HG03175 (cell line): ENCODE results near the gene PARD3.
"Not testable (repeated sequence)": the region's sequence is repeated elsewhere in the genome, so short reads cannot be mapped to it uniquely, and the experiment has no call there.

Experiments used
- ATAC-seq: cut with Tn5 transposase; IDR thresholded peaks from one replicate; pipeline ENCODE4 v1.9.1; 2021; ENCODE audit warnings: mild to moderate bottlenecking, moderate library complexity; ENCODE audit not compliant: unreplicated experiment

Gene PARD3

DNA sequence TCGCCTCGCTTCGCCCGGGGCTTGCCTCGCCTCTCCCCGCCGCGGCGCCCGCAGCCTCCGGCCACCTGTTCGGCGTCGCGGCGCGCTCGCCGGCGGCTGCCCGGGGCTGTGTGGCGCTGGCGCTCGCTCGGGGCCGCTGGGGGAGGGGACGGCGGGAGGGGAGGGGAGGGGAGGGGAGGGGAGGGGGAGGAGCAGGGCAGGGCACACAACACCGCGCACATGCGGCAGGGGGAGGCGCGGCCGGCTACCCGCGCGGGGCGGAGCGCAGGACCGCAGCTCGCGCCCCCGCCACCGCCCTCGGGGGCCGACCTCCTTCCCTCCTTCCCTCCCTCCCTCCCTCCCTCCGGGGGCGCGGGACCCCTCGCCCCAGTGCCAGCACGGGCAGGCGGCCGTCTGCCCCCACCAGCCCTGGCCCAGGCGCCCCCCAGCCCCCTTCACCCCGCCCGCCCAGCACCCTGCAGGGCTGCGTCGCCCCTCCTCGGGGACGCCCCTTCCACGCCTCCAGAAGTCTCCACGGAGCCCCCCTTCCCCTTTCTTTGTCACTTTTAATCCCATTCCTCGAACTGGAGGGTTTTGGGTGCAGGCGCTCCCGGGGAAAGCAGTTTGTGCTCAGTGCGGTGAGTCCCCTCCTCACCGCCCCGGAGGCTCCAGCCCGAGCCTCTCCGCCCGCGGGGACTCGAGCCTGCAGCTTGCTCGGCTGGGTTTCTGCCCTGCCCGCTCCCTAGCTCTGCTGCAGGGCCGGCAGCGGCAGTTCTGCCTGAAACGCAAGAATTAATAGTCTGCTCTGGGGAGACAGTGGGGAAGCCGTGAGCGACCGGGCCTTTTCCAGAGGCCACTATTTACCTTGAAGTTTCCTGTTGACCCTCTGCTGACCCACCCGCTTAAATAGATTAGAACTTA, at the start of gene PARD3:
TSS of gene PARD3 (minus strand) at position 112 of the 900 bp plus-strand sequence. CDS start 301 bp downstream, outside the sequence.
- ATAC-seq, result peak; percentile 58

DNA sequence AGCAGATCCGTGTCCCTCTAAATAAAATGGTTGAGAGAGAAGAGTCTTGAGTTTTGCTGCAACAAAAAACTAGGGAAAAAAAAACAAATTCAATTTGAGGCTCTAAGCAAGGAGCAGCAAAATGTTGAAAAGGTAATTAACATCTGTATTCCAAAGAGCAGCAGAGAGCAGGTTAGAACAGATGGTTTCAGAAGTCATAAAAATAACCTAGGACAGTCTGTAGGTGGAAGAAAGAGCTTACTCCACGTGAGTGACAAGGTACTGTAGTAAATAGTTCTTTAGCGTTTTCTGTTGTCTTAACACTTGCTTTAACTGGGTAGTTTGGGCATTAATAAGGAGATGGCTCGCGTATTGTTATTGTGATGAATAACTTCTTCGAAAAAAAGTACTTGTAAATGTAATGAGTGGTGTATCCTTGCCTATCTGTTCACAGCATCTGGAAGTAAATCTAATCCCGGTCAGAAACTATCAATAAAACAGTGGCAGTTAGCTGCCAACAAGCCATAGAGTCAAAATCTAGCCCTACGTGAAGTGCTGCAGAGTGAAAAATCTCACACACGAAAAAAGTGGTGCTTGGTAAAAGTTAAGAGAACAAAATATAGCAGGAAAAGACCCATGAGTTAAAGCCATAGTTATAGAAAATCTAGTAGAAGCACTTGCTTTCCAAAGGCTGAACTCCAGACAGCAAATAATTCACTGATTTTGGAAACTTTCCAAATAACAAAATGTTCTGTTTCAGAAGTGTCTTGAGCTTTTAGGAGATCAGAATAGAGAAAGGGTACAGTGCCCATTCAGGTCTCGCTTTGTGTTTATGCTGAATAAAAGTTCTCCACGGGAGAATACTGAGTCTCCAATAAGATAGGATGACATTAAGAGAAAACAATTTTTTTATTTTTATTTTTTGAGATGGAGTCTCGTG, 49.3 kb upstream of the PARD3 start:
- ATAC-seq, result no peak

GRCh38 chr10:34862892-34863291, 47.8 kb upstream of the PARD3 start:
- no peak for ATAC-seq

DNA sequence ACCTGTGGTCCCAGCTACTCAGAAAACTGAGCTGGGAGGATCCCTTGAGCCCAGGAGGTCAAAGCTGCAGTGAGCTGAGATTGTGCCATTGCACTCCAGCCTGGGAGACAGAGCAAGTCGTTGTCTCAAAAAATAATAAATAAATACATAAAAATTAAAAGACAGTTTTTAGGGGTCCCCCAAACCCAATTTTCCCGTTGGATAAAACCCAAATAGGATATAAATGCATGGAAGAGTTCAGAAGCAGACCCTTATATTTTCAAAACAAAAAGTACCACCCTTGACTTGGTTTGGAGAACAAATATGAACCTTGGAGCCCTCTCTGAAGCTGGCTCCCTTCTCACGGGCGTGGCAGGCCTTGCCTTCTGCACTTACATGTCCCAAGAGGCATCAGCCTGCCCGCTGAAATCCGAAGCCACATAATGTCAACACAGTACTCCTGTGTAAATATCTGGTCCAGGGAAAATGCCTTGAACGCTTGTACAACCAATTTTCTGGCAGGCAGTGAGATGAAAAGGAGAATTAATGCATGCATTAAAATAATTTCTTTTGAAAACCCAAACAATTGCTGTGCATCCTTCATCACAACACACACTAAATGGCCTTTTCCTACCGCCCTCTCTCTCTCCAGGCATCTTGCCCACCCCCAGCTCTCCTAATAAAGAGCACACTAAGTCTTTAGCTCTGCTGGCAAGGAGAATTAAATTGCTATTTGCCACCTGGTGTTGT, 46.4 kb upstream of the PARD3 start:
- ATAC-seq, result no peak

GRCh38 chr10:34859170-34859569, 44.1 kb upstream of the PARD3 start:
- no peak for ATAC-seq

GRCh38 chr10:34858003-34858402, 42.9 kb upstream of the PARD3 start:
- ATAC-seq, result no peak

DNA sequence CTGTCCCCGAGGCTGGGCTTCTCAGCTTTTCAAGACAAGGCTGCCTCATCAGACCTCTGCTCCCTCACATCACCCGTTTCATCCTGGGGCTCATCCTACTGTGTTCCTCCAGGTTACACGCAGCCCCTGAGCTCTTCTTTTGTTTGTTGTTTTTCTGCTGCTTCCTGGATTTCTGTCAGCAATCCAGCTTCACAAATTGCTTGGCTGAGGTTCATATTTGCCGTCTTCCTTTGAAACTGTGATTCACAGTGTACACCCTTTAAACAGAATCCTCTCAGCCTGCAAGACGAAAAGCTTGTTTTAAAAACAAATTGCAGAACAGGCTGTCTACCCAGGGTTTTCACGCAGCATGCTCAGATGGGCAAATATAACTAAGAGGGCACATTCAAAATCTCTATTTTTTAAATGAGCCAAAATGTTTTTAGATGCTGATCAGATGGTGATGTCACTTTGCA, 39.1 kb upstream of the PARD3 start:
- ATAC-seq, result no peak

DNA sequence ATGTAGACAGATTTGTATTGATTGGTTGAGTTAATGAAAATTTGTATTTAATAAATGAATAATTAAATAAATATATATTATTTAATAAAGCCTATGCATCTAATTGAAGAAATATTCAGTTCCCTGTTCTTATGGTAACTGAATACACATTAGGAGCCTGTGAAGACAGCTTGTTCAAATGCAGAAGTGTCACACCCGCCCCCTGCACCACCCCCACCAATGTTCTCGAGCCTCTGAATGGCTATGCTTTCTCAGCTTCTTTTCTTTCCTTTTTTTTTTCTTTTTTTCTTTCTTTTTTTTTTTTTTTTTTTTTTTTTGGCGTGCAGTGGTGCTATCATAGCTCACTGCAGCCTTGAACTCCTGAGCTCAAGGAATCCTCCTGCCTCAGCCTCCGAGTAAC, 38.3 kb upstream of the PARD3 start:
- ATAC-seq, result no peak

DNA sequence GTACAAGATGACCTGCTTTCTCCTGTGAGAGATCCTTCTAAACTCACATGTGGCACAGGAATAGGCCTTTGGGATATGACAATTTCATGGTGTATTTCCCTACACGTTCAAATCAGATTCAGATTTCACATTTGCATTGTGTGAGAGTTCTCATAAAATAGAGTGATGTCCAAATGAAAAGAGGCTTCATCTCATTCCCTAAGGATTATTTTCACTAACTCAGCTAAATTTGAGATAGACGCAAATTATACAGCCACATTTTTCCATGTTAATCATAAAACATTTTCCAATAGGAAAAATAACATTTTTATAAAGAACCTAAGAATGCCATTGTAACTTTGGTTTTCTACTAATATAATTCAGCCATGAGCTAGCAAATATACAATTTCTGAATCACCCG, 35.5 kb upstream of the PARD3 start:
- ATAC-seq, result no peak

- no peak for ATAC-seq
Observed at GRCh38 chr10:34850036-34850435, 34.9 kb upstream of the PARD3 start.

GRCh38 chr10:34845070-34845469, 30.0 kb upstream of the PARD3 start:
- no peak for ATAC-seq

DNA sequence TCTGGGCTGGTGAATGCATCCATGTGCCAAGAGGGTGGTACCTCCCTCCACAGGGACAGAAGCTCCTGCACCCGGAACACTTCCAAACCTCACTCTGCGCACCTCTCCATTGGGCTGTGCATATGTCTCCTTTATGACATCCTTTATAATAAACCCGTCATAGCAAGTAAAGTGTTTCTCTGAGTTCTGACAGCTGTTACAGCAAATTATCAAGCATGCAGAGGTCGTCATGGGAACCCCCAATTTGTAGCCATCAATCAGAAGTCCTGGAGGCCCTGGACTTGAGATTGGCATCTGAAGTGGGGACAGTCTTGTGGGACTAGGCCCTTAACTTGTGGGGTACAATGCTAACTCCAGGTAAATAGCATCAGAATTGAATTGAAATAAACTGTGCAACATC, 29.4 kb upstream of the PARD3 start:
- ATAC-seq, result no peak

GRCh38 chr10:34843470-34843869, 28.4 kb upstream of the PARD3 start:
- not testable (repeated sequence) for ATAC-seq

GRCh38 chr10:34838366-34838900, 23.3 kb upstream of the PARD3 start:
- ATAC-seq, result no peak

GRCh38 chr10:34835908-34836508, 20.9 kb upstream of the PARD3 start:
- ATAC-seq, result no peak

GRCh38 chr10:34834274-34834673, 19.2 kb upstream of the PARD3 start:
- no peak for ATAC-seq

GRCh38 chr10:34830217-34830822, 15.2 kb upstream of the PARD3 start:
- ATAC-seq, result no peak

DNA sequence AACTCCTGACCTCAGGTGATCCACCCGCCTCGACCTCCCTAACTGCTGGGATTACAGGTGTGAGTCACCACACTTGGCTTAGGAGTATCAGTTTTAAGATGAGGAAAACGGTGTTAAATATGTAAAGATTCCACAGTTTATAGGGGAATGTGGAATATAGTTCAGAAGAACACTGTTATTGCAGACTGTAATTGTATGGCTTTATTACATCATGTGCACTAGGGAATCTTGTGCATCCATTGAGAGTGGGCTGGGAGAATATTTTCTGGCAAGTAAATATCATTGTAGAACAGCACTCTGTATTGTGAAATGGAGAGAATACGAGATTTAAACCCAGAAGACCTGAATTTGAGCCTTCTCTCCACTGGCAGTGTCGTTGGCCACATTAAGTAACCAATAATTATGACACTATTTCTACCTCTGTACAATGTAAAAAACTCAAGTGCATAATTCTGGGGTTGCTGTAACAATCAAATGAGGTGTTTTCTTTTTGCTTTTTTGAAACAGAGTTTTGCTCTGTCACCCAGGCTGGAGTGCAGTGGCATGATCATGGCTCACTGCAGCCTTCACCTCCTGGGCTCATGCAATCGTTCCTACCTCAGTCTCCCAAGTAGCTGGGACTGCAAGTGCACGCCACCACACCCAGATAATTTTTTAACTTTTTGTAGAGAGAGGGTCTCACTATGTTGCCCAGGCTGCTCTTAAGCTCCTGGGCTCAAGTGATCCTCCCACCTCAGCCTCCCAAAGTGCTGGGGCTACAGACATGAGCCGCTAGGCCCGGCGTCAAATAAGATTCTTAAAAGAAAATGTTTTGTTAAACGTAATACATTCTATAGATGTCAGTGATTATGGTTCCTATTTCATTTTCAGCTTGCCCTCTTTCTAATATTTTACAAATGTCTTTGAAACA, 12.0 kb upstream of the PARD3 start:
- no peak for ATAC-seq

GRCh38 chr10:34826221-34826620, 11.1 kb upstream of the PARD3 start:
- ATAC-seq, result no peak
